ENCODE data around the gene HMCES.
"Not testable (repeated sequence)": the region's sequence is repeated elsewhere in the genome, so short reads cannot be mapped to it uniquely, and the experiment has no call there.

Gene HMCES

GRCh38 chr3:129235344-129235917 is 43.2 kb upstream of the HMCES start:
- no peak overlapping the region for H3K4me3 ChIP-seq (ENCODE audit: control insufficient read depth, low read depth, low read length)
- DNase-seq (ENCODE audit: low read depth), result no peak
- no peak for TF ChIP-seq CTCF (conservative IDR thresholded peaks at IDR 0.05; ENCODE audit: control insufficient read depth, insufficient read depth, low read depth, low read length)

- no peak for TF ChIP-seq CTCF (conservative IDR thresholded peaks at IDR 0.05; ENCODE audit: control insufficient read depth, insufficient read depth, low read depth, low read length)
Measured at GRCh38 chr3:129238945-129239705, 39.5 kb upstream of the HMCES start.

GRCh38 chr3:129239991-129240390 is 38.7 kb upstream of the HMCES start:
- TF ChIP-seq CTCF (conservative IDR thresholded peaks at IDR 0.05; ENCODE audit: control insufficient read depth, insufficient read depth, low read depth, low read length), result no peak
- no peak overlapping the region for H3K4me3 ChIP-seq (ENCODE audit: control insufficient read depth, low read depth, low read length)
- DNase-seq (ENCODE audit: low read depth), result no peak

More at GRCh38 chr3:129238945-129239705, 39.5 kb upstream of the HMCES start:
- peak; percentile 73 for DNase-seq (ENCODE audit: low read depth)
- H3K4me3 ChIP-seq (ENCODE audit: control insufficient read depth, low read depth, low read length), result no peak overlapping the region

- no peak for TF ChIP-seq CTCF (conservative IDR thresholded peaks at IDR 0.05; ENCODE audit: control insufficient read depth, insufficient read depth, low read depth, low read length)
- H3K4me3 ChIP-seq (ENCODE audit: control insufficient read depth, low read depth, low read length), result no peak overlapping the region
- DNase-seq (ENCODE audit: low read depth), result peak; percentile 57
Measured at GRCh38 chr3:129240436-129240835, 38.2 kb upstream of the HMCES start.

GRCh38 chr3:129245141-129245540 is 33.5 kb upstream of the HMCES start:
- no peak for TF ChIP-seq CTCF (conservative IDR thresholded peaks at IDR 0.05; ENCODE audit: control insufficient read depth, insufficient read depth, low read depth, low read length)
- H3K4me3 ChIP-seq (ENCODE audit: control insufficient read depth, low read depth, low read length), result no peak overlapping the region
- DNase-seq (ENCODE audit: low read depth), result peak; percentile 41

- not testable (repeated sequence) for H3K4me3 ChIP-seq (ENCODE audit: control insufficient read depth, low read depth, low read length)
- TF ChIP-seq CTCF (conservative IDR thresholded peaks at IDR 0.05; ENCODE audit: control insufficient read depth, insufficient read depth, low read depth, low read length), result peak; percentile 97
- peak; percentile 91 for DNase-seq (ENCODE audit: low read depth)
Measured at GRCh38 chr3:129245641-129246306, 32.9 kb upstream of the HMCES start.
